Head of caudate nucleus (tissue), 42 donors: Measurements from ENCODE around the gene DPM3.
"Not testable (repeated sequence)": the region's sequence is repeated elsewhere in the genome, so short reads cannot be mapped to it uniquely, and the experiment has no call there.

Experiments used
- DNase-seq, 42 donors: peaks; one replicate each; pipeline versions ENCODE4 v3.0.0 to v3.0.0-alpha.2; 2020 to 2021; ENCODE audit warnings: mixed read lengths in 7 of 42
- intact Hi-C: fragments of 100-400 bp; cut with DNase I; formaldehyde crosslinking; loops from one replicate; pipeline ENCODE4 v1.15.0; 2022

The DPM3 gene, protein sequence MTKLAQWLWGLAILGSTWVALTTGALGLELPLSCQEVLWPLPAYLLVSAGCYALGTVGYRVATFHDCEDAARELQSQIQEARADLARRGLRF

DNA sequence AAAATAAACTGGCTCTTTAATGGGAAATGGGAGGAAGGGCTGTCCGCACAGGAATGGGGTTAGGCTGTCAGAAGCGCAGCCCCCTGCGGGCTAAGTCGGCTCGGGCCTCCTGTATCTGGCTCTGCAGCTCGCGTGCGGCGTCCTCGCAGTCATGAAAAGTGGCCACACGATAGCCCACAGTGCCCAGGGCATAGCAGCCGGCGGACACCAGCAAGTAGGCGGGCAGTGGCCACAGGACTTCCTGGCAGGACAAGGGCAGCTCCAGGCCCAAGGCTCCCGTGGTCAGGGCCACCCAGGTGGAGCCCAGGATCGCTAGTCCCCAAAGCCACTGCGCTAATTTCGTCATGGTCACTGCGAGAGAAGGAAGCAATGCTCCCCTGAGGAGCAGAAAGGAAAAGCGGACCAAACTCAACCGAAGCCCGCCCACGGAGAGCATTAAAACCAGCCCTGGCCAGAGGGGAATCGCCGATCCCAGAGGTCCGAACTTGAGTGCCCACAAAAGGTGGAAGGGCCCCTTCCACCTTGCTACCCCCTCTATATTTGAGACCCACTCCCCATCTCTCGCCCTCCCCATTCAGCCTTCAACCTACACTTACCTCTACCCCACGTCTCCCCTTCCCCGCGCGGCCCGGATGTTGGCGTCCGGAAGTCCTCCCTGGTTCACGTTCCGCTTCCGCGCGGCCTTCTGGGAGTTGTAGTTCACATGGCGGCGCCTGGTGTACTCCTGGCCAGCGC is at the start of gene DPM3:
DPM3 (minus strand) TSS at position 637 of the 735 bp plus-strand sequence; CDS start at position 346, 291 bp downstream.
- intact Hi-C loops = no loop called here
- peak; percentile 87 to 97 (median 95) for DNase-seq

DNA sequence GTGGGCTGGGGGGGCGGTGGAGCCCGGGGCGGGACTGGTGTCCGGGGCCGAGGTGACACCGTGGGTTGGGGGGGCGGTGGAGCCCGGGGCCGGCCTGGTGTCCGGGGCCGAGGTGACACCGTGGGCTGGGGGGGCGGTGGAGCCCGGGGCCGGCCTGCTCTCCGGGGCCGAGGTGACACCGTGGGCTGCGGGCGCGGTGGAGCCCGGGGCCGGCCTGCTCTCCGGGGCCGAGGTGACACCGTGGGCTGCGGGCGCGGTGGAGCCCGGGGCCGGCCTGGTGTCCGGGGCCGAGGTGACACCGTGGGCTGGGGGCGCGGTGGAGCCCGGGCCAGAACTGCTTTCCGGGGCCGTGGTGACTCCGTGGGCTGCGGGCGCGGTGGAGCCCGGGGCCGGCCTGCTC is 49.6 kb upstream of the DPM3 start:
- intact Hi-C loops = not testable (repeated sequence)
- DNase-seq = peak in 1 of 42 donors; percentile 23

DNA sequence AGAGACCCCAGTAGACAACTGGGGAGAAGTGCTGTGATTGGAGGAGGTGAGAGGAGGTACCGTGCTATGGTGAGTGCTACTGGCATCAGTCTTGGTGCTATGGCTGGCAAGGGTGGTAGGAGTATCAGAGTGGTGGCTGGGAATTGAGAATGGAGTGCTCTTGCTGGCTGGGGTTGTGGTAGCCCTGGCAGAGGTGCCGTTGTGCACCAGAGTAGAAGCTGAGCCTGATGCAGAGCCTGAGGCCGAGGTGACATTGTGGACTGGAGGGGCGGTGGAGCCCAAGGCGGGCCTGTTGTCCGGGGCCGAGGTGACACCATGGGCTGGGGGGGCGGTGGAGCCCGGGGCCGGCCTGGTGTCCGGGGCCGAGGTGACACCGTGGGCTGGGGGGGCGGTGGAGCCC is 47.9 kb upstream of the DPM3 start:
- peak in 2 of 42 donors; percentile 3 to 6 for DNase-seq
- intact Hi-C loops = no loop called here

DNA sequence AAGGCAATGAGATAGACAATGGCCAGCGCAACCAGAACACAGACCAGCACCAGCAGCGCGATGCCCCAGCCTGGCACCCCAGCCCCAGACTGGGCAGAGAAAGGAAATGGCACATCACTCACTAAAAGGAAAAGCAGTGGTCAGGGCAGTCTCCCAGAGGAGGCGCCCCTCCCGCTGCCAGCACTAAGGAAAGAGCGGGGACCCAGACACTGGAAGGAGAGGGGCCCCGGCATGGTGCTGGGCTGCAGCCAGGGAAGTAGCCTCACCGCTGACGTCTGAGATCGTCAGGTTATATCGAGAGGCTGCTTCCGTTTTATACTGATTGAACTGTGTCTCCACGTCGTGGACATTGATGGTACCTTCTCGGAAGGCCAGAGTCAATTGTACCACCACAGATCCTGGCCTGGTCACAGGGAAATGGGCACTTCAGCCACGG is 47.1 kb upstream of the DPM3 start:
- DNase-seq = no peak
- intact Hi-C loops = no loop called here

DNA sequence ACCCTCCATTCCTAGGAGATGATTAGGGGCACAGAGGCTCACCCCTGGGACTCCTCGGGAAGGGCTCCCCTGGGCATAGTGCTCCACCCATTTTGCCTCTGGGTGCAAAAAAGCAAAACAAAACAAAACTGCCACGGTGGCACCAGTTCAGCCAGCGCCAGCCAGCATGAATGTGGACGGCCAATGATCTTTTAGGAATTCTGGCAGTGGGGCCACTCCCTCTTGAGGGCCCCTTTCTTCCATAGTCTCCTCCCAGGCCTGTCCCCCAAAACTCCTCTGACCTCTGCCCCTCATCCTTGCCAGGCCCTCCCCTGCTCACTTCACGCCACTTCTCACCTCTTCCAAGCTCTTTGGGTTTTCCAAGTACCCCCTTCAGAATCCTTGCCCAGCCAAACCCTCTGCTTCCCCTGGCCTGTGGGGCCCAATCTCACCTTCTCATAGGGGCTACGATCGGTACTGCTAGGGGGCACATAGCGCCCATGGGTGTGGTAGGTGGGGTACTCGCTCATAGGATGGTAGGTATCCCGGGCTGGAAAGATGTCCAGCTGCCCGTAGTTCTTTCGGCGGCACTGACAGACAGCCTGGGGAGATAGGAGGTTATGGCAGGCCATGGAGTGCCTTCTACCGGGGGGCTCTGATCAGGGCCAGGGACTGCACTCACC is 46.6 kb upstream of the DPM3 start:
- intact Hi-C loops = no loop called here
- peak in 2 of 42 donors; percentile 2 to 27 for DNase-seq

DNA sequence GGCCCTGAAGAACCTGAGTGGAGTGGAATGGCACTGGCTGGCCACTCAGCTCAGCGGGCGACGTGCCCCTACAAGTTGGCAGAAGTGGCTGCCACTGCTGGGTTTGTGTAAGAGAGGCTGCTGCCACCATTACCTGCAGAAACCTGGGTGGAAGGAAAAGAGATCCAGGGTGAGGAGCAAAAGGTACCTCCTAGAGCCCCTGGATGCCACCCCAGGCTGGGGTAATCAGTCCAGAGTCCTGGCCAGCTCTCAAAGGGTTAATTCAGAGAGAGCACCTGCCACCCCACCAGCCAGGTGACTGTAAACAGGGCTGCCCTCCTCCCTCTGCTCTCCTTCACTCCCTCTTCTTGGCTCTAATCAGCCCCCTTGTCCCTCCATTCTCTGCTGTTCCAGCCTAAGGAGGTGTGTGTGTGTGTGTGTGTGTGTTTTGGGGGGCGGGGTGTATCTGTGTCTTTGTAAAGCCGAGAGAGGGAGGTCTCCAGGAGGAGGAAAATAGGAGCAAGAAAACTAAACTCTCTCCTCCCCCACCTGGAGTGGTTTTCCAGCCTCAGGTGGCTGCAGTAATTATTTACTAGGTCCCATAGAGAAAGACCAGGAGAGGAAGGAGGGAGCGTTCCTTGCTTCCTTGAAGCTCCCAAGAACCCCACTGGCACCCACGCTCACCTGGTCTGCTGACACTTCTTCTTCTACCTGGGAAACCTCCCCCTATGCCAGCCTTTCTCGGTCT is 45.9 kb upstream of the DPM3 start:
- intact Hi-C loops = no loop called here
- DNase-seq = peak in 1 of 42 donors; percentile 2

DNA sequence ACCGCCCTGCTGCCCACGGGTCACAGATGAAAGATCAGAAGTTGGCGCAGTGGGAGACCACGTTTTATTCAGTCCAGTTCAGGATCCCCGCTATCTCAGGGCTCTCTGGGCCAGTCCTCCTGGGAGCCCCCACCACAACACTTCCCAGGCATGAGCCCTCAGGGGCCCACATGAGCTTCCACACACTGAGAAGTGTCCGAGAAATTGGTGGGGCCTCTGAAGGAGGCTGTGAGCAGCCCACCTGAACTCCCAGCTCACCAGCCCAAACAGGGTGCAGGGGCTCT is 45.4 kb upstream of the DPM3 start:
- intact Hi-C loops = no loop called here
- DNase-seq = peak in 2 of 42 donors; percentile 1 to 17

DNA sequence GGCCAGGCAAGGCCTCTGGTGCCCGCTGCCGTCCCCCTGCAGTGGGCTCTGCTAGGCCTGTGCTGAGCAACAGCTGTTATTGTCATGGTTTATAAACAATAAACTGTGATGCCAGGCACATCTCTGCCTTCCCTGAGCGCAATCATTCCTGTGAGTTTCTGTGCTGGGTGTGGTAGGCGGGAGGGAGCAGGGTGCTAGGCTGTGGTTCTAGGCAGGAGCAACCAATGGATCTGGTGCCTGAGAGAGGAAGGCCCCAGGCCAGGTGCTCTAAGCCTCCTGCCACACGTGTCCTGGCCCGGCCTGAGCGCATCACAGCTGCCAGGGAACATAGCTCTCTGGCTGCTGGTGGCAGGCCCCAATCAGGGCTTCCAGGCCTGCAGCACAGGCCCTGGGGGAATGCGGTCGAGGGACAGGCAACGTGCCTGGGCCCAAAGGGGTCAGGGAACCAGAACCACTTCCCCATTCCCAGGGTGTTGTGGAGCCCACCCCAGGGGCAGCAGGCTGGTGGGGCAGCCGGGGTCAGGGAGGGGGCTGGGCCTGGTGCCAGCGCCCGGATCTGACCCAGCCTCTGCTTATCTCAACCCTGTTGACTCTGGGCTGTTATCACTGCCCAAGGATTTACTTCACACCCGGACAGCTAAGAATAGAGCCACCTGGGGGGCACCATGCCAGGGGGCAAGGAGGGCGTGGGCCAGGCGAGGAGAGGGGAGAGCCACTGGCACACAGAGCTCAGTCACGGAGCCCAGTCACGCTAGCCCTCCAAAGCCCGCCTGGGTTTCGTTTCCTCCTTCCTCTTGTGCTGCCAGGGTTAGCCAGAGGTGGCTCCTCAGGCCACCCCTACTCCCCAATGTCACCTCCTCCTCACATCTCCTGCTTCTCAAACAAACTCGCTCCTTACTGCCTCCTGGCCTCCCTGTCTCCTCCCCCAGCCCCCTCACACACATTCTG is 44.8 kb upstream of the DPM3 start:
- intact Hi-C loops = no loop called here
- peak in 12 of 42 donors; percentile 3 to 65 (median 36) for DNase-seq

DNA sequence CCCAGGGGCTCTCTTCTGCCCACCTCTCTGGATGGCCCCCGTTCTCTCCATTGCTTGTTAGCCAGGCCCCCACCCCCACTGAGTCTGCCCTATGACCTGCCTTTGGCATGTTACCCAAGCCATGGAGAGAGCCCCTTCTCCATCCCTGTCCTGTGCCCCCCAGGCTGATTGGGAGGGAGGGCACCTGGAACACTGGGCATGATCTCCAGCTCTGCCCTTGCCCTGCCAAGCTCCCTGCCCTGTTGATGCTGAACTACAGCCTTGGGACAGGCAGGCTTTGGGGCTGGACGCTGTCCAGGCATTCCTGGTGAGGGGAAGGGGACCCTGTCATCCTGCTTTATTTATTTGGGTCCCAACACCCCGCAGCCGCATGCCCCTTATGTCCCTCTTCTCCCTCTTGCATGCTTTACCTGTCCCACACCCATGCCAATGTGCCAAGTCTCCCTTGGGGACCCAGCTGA is 44.0 kb upstream of the DPM3 start:
- DNase-seq = peak in 3 of 42 donors; percentile 2 to 26 (median 13)
- intact Hi-C loops = no loop called here

DNA sequence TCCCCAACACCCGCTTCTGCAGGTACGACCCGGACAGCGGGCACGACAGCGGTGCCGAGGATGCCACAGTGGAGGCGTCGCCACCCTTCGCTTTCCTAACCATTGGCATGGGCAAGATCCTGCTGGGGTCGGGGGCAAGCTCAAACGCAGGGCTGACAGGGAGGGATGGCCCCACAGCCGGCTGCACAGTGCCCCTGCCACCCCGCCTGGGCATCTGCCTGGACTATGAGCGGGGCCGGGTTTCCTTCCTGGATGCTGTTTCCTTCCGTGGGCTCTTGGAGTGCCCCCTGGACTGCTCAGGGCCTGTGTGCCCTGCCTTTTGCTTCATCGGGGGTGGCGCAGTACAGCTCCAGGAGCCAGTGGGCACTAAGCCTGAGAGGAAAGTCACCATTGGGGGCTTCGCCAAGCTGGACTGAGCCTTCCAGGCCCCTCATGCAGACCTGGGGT is 43.5 kb upstream of the DPM3 start:
- intact Hi-C loops = no loop called here
- peak in 2 of 42 donors; percentile 21 to 27 for DNase-seq

DNA sequence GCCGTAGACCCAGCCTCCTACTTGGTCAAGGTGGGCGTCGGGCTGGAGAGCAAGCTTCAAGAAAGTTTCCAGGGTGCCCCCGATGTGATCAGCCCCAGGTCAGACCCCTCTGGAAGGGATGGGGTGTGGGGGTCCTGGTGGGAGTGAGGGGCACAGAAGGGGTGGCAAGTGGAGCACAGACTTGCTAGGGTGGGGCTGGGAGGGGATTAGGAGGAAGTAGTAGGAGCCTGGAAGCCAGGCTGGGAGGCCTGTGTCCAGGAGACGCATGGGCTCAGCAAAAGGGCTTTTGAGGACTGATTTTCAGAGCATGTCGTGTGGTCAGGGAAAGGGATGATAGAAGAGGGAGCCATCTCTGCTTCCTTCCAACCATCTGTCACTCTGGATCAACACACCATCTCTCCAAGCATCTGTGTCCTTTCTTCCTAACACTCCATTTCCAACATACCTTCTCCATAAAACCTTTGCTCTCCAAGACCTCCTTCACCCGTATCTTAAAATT is 41.8 kb upstream of the DPM3 start:
- intact Hi-C loops = no loop called here
- peak in 1 of 42 donors; percentile 24 for DNase-seq

DNA sequence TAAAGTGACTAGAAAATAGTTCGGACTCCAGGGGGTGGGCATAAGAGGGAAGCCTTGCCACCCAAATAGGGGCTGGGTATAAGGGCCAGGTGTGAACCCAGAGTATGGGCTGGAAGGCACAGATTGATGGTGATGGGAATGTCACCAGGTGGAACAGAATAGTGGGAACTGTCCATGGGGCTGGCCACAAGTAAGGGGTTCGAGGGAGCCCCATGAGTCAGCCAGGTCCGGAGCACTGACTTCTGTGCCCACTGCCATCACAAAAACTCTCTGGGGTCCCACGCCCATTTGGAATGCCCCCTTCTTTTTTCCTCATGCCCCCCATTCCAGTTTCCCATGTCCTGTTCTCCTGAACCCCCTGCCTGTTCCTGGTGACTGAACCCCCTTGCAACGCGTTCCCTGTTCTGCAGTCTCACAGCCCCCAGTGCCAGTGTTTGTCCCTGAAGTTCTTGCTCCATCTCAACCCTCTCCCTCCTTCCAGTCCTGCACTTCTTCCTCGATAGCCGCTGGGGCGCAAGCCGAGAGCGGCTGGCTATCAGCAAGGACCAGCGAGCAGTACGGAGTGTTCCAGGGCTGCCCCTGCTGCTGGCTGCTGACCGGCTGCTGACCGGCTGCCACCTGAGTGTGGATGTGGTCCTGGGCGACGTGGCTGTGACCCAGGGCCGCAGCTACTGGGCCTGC is 41.2 kb upstream of the DPM3 start:
- intact Hi-C loops = no loop called here
- DNase-seq = peak in 2 of 42 donors; percentile 6 to 25

DNA sequence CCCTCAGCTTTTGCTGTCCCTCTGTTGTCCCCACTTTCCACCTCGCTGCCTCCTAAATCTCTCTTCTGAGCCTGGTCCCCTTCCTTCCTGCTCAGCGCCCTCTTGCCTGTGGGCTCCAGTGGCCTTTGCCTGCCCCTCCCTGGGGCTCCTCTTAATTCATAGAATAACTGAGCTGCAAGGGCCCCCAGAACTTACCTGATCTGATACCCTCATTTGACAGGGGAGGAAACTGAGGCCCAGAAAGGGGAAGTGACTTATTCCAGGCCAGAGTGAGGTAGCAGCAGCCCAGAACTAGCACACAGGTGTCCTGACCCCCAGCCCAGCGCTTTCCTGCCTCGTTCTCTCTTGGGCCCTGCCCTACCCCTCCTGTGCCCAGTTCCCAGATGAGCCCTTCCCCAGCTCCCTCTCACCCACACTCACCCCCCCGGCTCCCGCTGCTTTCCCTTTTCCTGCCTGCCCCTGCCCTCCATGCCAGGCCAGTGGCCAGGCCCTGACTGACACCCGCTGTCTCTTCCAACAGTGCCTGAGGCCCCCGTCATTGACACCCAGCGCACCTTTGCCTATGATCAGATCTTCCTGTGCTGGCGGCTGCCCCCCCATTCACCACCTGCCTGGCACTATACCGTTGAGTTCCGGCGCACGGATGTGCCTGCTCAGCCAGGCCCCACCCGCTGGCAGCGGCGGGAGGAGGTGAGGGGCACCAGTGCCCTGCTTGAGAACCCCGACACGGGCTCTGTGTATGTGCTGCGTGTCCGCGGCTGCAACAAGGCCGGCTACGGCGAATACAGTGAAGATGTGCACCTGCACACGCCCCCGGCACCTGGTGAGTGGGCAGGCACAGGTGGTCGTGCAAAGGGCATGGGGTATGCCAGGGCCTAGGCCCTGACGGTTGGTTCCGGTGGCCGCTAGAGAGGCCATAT is 39.0 kb upstream of the DPM3 start:
- DNase-seq = peak in 8 of 42 donors; percentile 2 to 28 (median 7)
- intact Hi-C loops = no loop called here

DNA sequence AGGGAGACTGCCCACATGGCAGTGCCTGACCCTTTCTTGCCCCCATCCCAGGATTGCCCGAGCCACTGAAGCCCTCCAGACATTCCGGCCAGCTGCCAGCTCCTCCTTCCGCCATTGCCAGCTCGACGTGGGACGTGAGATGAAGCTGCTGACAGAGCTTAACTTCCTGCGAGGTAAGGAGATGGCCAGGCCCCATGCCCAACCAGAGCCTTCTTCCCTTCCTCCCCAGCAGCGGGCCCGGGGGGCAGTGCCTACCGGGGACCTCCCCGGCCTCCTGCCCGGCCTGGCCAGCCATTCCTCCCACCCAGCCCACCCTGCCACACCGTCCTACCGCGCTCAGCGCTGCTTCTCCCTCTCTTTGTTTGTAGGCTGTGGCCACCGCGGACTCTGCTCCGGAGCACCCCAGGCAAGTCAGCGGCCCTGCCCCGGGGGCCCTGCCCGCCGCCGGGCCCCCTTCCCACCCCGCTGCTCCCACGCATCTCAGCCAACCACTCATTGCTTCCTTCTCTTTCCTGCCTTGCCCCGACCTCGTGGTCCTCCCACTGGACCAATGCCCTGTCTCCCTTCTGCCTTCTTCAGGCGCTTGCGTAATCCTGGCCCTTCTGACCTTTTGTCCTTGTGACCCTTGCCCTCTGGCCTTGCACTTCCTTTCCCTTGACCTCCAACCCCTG is 38.2 kb upstream of the DPM3 start:
- DNase-seq = peak in 12 of 42 donors; percentile 2 to 32 (median 11)
- intact Hi-C loops = no loop called here

DNA sequence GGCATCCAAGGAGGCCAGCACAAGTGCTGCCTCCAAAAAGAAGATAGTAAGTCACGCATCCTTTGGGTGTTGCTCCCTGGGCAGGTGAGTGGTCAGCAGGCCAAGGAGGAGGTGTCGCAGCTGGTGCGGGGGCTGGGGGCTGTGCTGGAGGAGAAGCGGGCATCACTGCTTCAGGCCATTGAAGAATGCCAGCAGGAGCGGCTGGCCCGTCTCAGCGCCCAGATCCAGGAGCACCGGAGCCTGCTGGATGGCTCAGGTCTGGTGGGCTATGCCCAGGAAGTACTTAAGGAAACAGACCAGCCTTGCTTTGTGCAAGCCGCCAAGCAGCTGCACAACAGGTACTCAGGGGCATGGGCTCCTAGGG is 37.6 kb upstream of the DPM3 start:
- DNase-seq = peak in 9 of 42 donors; percentile 1 to 22 (median 10)
- intact Hi-C loops = no loop called here
